GM19099 (cell line): ENCODE measurements around the gene ANKDD1A.

Experiments used
- POLR2A ChIP-seq: IDR thresholded peaks from 3 replicates; pipeline ENCODE4 v1.6.1; 2011; ENCODE audit warnings: low read depth; ENCODE audit not compliant: insufficient read length; ENCODE audit errors: extremely low read depth

Gene ANKDD1A

DNA sequence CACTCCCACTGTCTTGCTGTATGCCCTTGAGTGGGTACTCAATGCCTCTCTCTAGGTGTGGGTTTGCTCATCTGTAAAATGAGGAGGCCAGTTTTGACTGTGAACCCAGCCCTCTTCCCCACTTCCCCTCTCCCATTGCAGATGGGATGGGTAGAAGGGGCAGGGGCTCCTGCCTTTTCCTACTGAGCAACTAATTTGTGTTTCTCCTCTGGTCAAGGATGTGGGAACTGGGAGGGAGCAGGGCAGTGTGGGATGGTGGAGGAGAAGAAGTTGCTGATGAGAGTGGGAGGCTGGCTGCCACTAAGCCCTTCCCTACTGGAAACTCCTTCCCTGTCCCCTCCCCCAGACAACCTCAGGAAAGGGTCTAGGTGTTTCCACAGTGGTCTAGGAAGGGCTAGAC lies 20.1 kb upstream of the ANKDD1A start:
- no peak for TF ChIP-seq POLR2A

DNA sequence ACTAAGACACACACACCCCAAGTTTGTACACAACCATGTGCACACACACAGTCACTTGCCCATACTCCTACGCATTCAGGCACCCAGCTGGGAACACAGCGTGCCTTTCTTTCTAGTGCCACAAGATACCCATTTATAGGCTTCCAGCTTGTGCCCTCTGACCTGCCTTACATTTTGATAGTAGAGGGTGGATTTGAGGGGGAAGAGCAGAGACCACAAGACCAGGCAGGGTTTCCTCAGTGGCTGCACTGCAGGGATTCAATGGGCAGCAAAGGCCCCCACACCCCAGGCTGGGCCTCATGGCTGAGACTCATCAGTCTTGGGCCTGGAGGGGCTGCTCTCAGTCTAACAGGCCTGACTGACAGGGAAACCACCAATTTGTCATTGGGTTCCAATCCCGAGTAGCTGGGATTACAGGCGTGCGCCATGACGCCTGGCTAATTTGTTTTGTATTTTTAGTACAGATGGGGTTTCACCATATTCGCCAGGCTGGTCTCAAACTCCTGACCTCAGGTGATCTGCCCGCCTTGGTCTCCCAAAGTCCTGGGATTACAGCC lies 18.8 kb upstream of the ANKDD1A start:
- no peak for TF ChIP-seq POLR2A

DNA sequence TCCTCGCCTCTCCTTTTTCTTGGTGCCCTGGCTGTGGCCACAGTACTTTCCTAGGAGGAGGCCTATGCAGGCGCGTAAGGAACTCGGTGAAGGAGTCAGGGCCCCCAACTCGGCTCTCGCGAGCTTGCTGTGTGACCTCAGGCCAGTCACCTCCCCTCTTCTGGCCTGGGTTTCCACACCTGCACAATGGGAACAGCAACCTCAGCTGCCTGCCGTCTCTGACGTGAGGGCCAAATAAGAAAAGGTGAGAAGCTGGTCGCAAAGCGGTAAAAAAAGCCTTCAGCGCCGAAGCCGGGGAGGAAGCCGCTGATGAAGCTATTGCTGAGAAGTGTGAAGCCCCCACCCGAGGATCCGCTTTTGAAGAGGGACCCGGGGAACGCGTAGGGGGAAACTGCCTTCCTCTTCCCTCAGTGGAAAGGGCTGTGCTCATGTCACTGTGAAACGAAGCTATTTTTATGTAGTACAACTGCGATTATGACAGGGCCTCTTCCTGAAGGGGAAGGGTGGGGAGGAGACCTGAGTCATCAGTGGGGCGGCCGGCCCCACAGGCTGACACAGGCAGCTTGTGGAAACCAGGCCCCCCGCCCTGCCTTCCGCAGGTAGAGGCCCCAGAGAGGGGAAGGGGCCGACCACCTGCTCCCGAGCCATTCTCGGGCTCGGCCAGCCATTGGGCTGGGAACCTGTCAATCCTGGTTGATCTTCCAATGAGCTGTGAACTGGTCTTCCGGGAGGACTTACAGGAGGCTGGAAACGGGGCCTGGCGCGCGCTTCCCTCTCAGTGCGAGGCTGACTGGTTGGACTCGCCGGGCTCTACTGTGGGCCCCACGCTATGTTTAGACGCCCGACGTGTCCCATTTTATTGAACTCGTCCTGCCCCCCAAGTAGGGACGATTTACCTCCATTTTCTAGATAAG lies 18.0 kb upstream of the ANKDD1A start:
- peak; percentile 82 for TF ChIP-seq POLR2A

DNA sequence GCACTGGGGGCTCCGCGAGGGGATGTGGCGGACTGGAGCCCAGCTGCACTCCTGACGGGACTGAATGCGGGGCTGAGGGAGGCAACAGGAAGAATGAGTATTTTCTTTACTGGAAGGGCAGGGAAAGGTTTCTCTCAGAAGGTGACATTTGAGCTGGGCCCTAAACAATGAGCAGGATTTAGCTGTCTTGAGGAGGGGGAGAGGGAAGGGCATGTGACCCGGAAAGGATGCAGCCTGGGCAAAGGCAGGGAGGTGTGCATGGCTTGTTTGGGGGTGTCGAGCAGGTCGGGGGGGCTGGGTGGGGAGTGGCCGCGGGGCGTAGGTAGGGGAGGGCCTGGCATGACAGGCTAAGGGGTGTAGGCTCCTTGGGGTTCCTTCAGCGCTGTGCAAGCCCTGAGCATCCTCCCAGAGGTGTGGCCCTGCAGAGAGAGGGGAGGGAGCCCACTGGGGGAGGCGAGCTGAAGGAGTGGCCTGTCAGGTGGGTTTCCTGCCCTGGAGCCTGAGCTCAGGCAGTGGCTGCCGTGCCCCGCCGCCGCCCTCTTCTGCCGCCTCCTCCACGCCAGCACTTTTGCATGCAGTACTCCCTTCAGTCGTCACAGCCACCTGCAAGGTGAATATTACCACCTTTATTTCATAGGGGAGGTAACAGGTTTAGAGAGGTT lies 17.2 kb upstream of the ANKDD1A start:
- TF ChIP-seq POLR2A: peak; percentile 74

DNA sequence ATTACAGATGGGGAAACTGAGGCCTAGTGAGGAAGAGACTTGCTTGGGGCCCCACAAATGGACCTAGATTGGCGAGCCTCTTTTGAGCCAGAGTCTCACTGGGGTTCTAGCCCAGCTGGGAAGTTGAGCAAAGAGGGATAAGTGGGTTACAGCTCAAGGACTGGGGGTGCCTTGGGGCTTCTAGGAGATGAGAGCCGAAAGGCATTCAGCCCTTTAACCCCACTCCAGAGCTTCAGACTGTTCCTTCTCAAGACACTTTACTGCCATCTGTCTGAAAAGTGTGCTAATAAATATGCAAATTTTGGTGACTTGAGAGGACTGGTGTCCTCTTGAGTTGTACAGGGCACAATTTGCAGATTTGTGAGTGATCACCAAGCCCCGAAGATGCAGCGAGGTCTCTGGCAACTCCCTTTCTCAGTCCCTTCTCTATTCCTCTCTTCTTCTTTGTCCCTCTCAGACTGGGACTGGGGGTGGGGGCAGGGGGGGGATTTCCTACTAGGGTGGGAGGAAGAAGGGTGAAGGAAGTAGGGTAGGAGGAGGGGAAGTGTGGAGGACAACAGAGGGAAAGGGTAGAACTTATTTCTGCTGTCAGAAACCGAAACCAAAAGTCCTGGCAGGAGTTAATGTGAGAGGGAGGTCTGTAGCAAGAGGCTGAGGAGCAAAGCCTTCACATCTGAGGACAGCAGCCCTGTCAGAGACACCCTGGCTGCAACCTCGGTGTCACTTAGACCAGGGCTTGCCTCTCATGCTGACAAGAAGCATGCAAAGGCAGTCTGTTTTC lies 16.2 kb upstream of the ANKDD1A start:
- TF ChIP-seq POLR2A: peak; percentile 74

DNA sequence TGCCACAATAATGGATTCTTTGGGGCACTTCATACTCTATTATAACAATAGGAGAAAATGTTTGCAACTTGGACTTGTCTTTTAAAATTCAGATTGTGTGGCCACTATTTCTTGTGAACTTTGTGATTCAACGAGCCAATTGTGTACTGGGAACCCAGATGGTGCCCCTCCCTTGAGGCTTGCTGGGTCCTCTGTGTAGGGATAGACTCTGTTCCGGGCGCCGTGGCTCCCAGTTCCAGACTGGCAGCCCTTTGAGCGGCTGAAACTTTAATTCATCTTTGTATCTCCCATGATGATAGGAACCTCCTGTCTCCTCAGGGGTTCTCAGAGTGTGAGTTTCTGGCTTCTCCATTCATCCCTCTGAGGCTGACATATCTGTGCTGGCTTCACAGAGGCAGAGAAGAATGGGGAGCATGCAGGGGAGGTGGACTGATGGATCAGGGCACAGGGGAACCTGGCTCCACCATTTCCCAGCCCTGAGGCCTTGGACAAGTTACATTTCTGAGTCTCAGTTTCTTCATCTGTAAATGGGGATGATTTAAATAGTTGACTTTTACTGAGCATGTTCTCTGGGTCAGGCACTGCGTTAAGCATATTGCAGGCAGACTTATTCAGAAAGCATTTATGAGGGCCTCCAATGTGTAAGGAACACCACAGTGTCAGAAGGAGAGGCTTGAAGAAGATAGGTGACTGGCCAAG lies 15.2 kb upstream of the ANKDD1A start:
- TF ChIP-seq POLR2A: no peak

DNA sequence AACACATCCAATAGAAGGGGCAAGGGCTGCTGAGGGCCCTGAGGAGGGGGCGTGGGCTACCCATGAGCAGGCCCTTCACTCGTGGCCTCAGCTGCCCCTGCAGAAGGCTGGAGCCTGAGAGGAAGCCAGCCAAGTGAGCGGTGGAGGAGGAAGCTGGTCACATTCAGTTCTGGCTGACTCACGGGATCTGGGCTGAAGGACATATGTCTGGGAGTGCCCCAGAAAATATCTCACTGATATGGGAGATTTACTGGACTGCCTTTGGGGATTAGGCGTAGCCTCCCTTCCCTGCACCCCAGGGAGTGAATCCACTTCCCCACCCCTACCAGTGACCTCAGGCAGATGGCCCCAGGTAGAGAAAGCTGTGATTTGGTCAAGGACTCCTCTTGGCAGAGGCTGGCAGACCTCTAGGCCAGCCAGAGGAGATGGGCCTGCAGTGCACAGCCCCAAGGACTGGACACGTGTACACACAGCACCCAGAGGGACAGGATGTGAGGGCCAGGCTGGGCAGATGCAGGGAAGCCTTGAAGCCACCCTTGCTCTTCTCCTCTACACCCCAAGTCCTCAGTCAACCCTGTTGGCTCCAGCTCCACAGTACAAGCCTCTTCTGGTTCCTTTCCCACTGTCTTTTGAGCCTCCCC lies 14.2 kb upstream of the ANKDD1A start:
- TF ChIP-seq POLR2A: no peak

DNA sequence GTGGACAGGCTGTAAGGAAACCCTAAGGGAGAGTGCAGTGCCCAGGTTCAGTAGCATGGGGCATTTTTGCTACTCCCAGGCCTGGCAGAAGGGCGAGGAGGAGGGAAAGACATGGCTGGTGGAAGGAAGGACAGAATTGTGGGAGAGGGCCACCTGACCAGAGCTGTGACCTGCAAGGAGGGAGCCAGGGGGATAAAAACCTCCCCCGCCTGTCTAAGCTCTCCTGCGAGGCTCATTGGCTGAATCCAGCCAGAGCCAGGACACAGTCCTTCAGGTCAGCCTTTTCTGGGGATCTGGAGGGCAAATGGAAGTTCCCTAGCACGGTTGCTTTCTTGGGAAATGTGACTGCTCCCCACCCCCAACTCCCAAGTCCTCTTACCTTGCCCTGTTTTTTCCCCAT lies 13.3 kb upstream of the ANKDD1A start:
- no peak for TF ChIP-seq POLR2A

DNA sequence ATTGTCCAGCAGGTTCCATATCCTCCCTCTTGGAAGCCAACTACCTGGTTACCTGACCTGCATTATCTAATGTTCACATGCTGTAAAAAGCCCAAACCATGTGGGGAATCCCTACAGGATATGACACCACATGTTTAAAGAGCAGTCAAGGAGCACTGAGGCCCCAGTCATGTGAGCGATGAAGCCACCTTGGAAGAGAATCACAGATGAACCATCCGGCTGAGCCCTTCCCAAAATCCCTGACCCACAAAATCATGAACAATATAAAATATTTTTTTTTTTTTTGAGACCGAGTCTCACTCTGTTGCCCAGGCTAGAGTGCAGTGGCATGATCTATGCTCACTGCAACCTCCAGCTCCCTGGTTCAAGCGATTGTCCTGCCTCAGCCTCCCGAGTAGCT lies 10.6 kb upstream of the ANKDD1A start:
- TF ChIP-seq POLR2A: no peak

DNA sequence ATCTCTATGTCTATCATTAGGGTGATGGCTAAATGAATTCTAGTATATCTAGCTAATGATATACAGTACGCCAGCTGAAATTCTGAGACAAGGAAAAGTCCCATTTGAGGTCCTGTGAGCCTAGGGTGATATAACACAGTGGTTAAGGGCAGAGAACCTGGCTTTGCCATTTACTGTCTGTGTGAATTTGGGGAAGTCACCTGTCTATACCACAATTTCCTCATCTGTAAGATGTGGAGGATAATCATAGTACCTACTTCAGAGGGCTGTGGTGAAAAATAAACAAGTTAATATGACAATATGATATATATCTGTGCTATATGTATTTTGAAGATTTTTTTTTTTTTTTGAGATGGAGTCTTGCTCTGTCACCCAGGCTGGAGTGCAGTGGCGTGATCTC lies 9.8 kb upstream of the ANKDD1A start:
- no peak for TF ChIP-seq POLR2A

DNA sequence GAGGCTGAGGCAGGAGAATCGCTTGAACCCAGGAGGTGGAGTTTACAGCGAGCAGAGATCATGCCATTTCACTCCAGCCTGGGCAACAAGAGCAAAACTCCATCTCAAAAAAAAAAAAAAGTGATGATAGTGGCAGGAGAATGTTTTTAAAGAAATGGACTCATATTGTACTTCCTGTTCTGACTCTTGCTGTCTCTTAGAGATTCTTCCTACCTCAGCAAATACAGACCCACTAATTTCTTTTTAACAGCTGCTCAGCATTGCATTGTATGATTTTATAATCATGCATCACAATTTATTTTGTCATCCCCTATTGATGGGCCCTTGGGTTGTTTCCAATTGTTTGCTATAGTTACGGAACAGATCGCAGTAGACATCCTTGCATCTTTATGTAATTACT lies 8.8 kb upstream of the ANKDD1A start:
- TF ChIP-seq POLR2A: no peak

DNA sequence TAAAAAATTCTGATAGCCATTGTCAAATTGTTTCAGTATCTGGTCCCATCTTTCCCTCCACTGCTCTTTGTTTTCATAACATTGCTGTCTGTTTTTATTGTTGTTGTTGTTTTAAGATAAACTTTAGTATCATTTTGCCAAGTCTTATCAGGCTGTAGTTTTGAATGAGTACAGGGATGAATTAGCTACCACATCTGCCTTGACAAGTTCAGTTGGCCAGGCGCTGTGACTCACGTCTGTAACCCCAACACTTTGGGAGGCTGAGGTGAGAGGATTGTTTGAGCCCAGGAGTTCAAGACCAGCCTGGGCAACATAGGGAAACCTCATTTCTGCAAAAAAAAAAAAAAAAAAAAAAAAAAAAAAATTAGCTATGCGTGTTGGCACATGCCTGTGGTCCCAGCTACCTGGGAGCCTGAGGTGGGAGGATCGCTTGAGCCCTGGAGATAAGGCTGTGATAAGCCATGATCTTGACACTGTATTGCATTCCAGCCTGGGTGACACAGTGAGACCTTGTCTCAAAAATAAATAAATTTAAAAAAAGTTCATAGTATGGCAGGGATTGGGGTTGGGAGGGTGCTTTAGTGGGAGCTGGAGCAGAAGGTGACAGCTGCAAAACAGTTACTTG lies 8.3 kb upstream of the ANKDD1A start:
- no peak for TF ChIP-seq POLR2A

DNA sequence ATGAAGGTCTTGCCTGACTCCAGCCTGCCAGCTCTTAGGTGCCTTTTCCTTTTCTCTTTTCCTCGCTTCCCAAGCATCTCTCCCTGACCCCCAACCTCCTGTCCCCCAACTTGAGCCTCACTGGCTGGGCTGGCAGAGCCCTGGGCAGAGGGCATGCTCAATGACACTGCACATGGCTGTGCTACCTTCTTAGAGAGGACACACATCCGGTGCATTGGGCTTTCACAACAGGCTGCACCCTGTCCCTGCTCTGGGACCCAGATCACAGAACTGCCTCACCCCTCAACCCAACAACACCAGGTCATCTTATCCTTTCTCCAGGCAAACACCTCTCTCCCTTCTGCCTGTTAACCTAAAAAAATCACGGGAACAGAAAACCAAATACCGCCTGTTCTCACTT lies 7.5 kb upstream of the ANKDD1A start:
- TF ChIP-seq POLR2A: no peak
